Activated CD4-positive, alpha-beta memory T cell treated with anti-CD3 and anti-CD28 coated beads, Interleukin-2, amount 10 ng/mL, durations not matched to agents 7 days and 5 days (primary cell): ENCODE measurements around the gene CNTN4. TPM values are rescaled to one million over a fixed set of nuclear protein-coding genes. Genes with fewer than 3 reads are reported as not detected.

ENCODE experiments used
- CTCF ChIA-PET: fragments of 350-600 bp; sonication (Branson Sonifier 250); formaldehyde crosslinking; loops from one replicate; lab custom pipeline; 2021; ENCODE audit warnings: antibody characterized with exemption, inconsistent platforms; lab: Charles Lee
- POLR2A ChIA-PET: fragments of 350-600 bp; sonication (Branson Sonifier 250); formaldehyde crosslinking; loops from one replicate; lab custom pipeline; 2021; ENCODE audit warnings: antibody characterized with exemption; lab: Charles Lee
- DNase-seq: peaks from one replicate; pipeline ENCODE4 v3.0.0-alpha.2; 2020
- H3K27ac Mint-ChIP-seq: one replicate; pipeline ENCODE4 v1.8.0; 2021; ENCODE audit warnings: mild to moderate bottlenecking, mixed read lengths
- H3K27me3 Mint-ChIP-seq: one replicate; pipeline ENCODE4 v1.8.0; 2021; ENCODE audit warnings: mixed read lengths
- H3K36me3 Mint-ChIP-seq: one replicate; pipeline ENCODE4 v1.8.0; 2021; ENCODE audit warnings: low read depth, mixed read lengths
- H3K4me1 Mint-ChIP-seq: one replicate; pipeline ENCODE4 v1.8.0; 2021; ENCODE audit warnings: mixed read lengths
- H3K4me3 Mint-ChIP-seq: one replicate; pipeline ENCODE4 v1.8.0; 2021; ENCODE audit warnings: mild to moderate bottlenecking, mixed read lengths
- H3K9me3 Mint-ChIP-seq: one replicate; pipeline ENCODE4 v1.8.0; 2021; ENCODE audit warnings: mixed read lengths
- total RNA-seq, 2 experiments: library from RNA; stranded (reverse); gene quantifications; one replicate each; pipeline ENCODE4 v1.2.3, GENCODE V29; 2021

The CNTN4 gene
- total RNA-seq, 2 experiments from 2014 or later = not detected

GRCh38 chr3:2106438-2106837, 7.8 kb downstream of the CNTN4 start:
- Mint-ChIP-seq H3K4me1 (no peaks in the 10 kb centered on the region), H3K27me3 (peaks cover 5% of the 10 kb centered on the region), H3K9me3 (peaks cover 11% of the 10 kb centered on the region), H3K27ac (no peak overlapping the region), H3K4me3 (no peak overlapping the region), H3K36me3 (no peaks in the 10 kb centered on the region)
- no peak for DNase-seq
- ChIA-PET POLR2A (no interaction called here), CTCF (no interaction called here)

- H3K27me3 Mint-ChIP-seq = no peaks in the 10 kb centered on the region
- no peaks in the 10 kb centered on the region for H3K4me1 Mint-ChIP-seq
- H3K27ac Mint-ChIP-seq = no peak overlapping the region
- H3K9me3 Mint-ChIP-seq = peaks cover 11% of the 10 kb centered on the region
- ChIA-PET POLR2A (no interaction called here), CTCF (no interaction called here)
- H3K4me3 Mint-ChIP-seq = no peak overlapping the region
- no peak for DNase-seq
- H3K36me3 Mint-ChIP-seq = no peaks in the 10 kb centered on the region
Measured at GRCh38 chr3:2110597-2111117, 12.0 kb downstream of the CNTN4 start.

DNA sequence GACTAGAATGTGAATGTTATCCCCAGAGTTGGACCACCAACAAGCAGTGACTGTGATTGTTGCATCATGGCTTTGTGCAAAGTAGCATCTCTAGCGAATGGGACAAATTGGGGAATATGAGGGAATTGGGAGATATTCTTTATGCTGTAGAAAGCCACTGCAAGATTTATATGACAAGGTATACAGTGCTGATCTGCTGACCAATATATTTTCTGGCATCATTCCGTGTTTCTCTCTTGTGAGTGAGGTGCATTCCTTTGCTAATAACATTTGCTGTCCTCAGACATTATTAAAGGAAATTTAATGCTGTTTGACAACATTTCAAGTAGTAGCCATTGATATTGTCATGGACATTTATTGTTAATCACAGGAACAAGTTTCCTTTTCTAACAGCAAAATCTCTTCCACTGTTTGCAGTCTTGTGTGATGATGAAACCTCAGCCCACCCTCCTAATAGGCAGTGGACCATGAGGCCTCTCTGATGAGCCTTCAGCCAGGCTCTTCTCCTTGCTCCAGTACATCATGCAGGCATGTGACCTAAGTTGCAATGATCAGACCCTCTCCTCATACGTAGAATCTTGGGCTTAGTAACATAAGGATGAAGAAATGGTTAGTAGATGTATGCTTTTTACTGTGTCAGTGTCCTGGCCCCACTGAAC, 16.1 kb downstream of the CNTN4 start:
- ChIA-PET POLR2A (no interaction called here), CTCF (no interaction called here)
- no peaks in the 10 kb centered on the region for H3K36me3 Mint-ChIP-seq
- no peaks in the 10 kb centered on the region for H3K4me1 Mint-ChIP-seq
- no peak overlapping the region for H3K4me3 Mint-ChIP-seq
- H3K27ac Mint-ChIP-seq = no peak overlapping the region
- no peak for DNase-seq
- no peaks in the 10 kb centered on the region for H3K27me3 Mint-ChIP-seq
- no peaks in the 10 kb centered on the region for H3K9me3 Mint-ChIP-seq

DNA sequence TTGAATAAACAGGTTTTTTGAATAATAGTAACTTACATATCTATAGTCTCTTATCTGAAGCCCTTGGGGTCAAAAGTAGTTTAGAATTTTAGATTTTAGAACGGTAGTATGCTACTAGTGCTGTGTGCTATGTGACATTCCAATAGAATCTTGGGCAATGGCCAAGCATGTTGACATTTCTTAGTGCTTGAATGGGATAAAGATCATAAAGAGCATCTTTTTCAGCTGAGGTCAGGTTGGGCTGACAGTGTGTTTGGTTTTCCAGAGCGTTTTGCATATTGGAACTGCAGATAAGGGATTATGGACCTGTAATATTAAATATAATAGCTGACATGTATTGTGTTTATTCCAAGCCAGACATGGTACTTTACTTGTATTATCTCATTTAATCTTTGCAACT, 32.1 kb downstream of the CNTN4 start:
- Mint-ChIP-seq H3K27me3 (no peaks in the 10 kb centered on the region), H3K4me3 (no peak overlapping the region), H3K4me1 (no peaks in the 10 kb centered on the region), H3K36me3 (no peaks in the 10 kb centered on the region), H3K9me3 (no peaks in the 10 kb centered on the region), H3K27ac (no peak overlapping the region)
- POLR2A ChIA-PET = no interaction called here
- DNase-seq = no peak
- CTCF ChIA-PET = no interaction called here

DNA sequence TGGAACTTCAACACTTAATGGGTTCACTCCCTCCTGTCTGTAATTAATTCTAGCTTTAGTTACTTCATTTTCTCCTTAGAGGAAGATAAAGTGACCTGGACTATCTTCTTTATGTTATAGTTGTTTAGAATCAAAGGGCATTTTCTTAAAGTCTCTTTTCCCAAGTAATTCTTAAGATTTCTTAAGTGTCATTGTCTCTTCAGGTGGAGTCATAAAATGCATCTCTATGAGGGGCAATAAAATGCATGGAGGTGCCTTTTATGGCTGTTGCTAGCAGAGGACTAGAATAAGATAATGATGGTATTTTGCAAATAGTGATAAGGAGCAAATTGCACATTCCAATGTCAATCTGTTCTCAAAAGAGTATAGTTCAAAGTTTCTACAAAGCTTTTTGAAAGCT, 34.5 kb downstream of the CNTN4 start:
- no peak for DNase-seq
- H3K27me3 Mint-ChIP-seq = no peaks in the 10 kb centered on the region
- no peak overlapping the region for H3K4me3 Mint-ChIP-seq
- POLR2A ChIA-PET = no interaction called here
- H3K27ac Mint-ChIP-seq = no peak overlapping the region
- no peaks in the 10 kb centered on the region for H3K9me3 Mint-ChIP-seq
- CTCF ChIA-PET = no interaction called here
- no peaks in the 10 kb centered on the region for H3K4me1 Mint-ChIP-seq
- H3K36me3 Mint-ChIP-seq = no peaks in the 10 kb centered on the region

GRCh38 chr3:2137651-2138050, 39.0 kb downstream of the CNTN4 start:
- CTCF ChIA-PET = no interaction called here
- no peaks in the 10 kb centered on the region for H3K27me3 Mint-ChIP-seq

DNA sequence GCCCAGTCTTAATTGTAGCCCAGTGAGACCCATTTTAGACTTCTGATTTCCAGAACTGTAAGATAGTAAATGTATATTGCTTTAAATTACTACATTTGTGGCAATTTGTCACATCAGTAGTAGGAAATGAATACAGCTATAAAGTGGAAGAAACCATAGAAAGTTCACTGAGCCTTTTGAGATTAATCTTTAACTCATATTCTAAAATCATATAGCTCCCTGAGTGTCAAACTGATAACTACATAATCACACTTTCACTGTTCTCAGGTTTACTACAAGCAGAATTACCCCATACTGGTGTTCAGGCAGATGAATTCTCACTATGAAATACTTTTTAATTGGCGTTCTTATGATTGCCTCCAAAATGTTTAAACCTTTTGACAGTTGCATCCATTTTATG, 42.8 kb downstream of the CNTN4 start:
- Mint-ChIP-seq H3K4me3 (no peak overlapping the region), H3K9me3 (no peaks in the 10 kb centered on the region), H3K27me3 (no peaks in the 10 kb centered on the region), H3K4me1 (no peaks in the 10 kb centered on the region), H3K27ac (no peak overlapping the region), H3K36me3 (no peaks in the 10 kb centered on the region)
- no peak for DNase-seq
- ChIA-PET POLR2A (no interaction called here), CTCF (no interaction called here)

More at GRCh38 chr3:2137651-2138050, 39.0 kb downstream of the CNTN4 start:
- H3K9me3 Mint-ChIP-seq = no peaks in the 10 kb centered on the region
- no peak for DNase-seq
- H3K4me3 Mint-ChIP-seq = no peak overlapping the region
- H3K4me1 Mint-ChIP-seq = no peaks in the 10 kb centered on the region
- POLR2A ChIA-PET = no interaction called here
- no peaks in the 10 kb centered on the region for H3K36me3 Mint-ChIP-seq
- no peak overlapping the region for H3K27ac Mint-ChIP-seq

GRCh38 chr3:2148561-2149340, 50.1 kb downstream of the CNTN4 start:
- no peak for DNase-seq
- Mint-ChIP-seq H3K36me3 (no peaks in the 10 kb centered on the region), H3K4me1 (no peaks in the 10 kb centered on the region), H3K9me3 (no peaks in the 10 kb centered on the region), H3K27ac (no peak overlapping the region), H3K4me3 (no peak overlapping the region), H3K27me3 (no peaks in the 10 kb centered on the region)
- CTCF ChIA-PET = interaction anchor here (0.6 kb wide), 1 partner anchor 625 kb away, joined by 3 read pairs; no protein-coding TSS in a partner anchor
- POLR2A ChIA-PET = no interaction called here

DNA sequence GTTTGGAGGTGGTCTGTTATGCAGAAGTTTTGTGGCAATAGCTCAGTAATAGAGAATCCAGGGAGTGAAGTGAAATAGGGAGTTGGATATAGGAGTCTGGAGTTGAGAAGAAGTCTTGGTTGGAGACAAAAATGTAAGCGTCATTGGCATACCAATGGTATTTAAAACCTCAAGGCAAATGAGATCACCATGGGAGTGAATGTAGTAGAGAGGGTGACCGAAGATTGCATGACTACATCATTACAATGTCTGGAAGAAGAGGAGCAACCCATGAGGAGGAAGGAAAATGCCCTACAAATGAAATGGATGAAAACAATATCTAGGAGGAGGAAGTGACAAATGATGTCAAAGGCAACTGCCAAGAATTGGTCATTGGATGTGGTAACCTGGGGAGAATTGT, 54.4 kb downstream of the CNTN4 start:
- DNase-seq = no peak
- no peaks in the 10 kb centered on the region for H3K27me3 Mint-ChIP-seq
- CTCF ChIA-PET = no interaction called here
- H3K4me3 Mint-ChIP-seq = no peak overlapping the region
- H3K4me1 Mint-ChIP-seq = no peaks in the 10 kb centered on the region
- no peaks in the 10 kb centered on the region for H3K36me3 Mint-ChIP-seq
- POLR2A ChIA-PET = no interaction called here
- no peak overlapping the region for H3K27ac Mint-ChIP-seq
- H3K9me3 Mint-ChIP-seq = no peaks in the 10 kb centered on the region

- POLR2A ChIA-PET = no interaction called here
- Mint-ChIP-seq H3K27me3 (no peaks in the 10 kb centered on the region), H3K27ac (no peak overlapping the region), H3K4me3 (no peak overlapping the region), H3K9me3 (no peaks in the 10 kb centered on the region), H3K36me3 (no peaks in the 10 kb centered on the region), H3K4me1 (no peaks in the 10 kb centered on the region)
- no peak for DNase-seq
- CTCF ChIA-PET = no interaction called here
Measured at GRCh38 chr3:2153547-2153946, 54.9 kb downstream of the CNTN4 start.

GRCh38 chr3:2154621-2155020, 56.0 kb downstream of the CNTN4 start:
- H3K9me3 Mint-ChIP-seq = no peaks in the 10 kb centered on the region
- H3K27ac Mint-ChIP-seq = no peak overlapping the region
- DNase-seq = no peak
- ChIA-PET CTCF (no interaction called here), POLR2A (no interaction called here)
- H3K4me3 Mint-ChIP-seq = no peak overlapping the region
- H3K27me3 Mint-ChIP-seq = no peaks in the 10 kb centered on the region
- H3K4me1 Mint-ChIP-seq = no peaks in the 10 kb centered on the region
- no peaks in the 10 kb centered on the region for H3K36me3 Mint-ChIP-seq

- Mint-ChIP-seq H3K9me3 (no peaks in the 10 kb centered on the region), H3K4me1 (no peaks in the 10 kb centered on the region), H3K36me3 (no peaks in the 10 kb centered on the region), H3K27ac (no peak overlapping the region), H3K27me3 (no peaks in the 10 kb centered on the region), H3K4me3 (no peak overlapping the region)
- DNase-seq = peak; percentile 16
- CTCF ChIA-PET = no interaction called here
- POLR2A ChIA-PET = no interaction called here
Measured at GRCh38 chr3:2156244-2156847, 57.7 kb downstream of the CNTN4 start.

DNA sequence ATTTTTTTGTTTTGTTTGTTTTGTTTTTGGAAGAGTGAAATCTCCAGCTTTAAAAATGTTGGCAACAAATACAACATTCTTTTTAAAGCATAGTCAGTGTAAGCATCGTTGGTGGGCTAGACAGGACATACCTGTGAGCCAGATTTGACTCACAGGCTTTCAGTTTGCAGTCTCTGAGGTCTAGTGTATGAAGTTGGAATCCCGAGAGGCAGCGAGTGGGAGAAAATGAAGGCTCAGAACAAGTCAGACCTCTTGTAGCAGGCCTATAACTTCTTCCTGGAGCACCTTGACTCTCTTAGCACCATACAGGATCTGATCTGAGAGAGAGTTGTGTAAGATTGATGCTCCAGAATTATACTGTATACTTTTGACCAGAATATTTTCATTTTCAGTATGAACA, 60.2 kb downstream of the CNTN4 start:
- H3K9me3 Mint-ChIP-seq = no peaks in the 10 kb centered on the region
- H3K4me3 Mint-ChIP-seq = no peak overlapping the region
- ChIA-PET POLR2A (no interaction called here), CTCF (no interaction called here)
- no peaks in the 10 kb centered on the region for H3K36me3 Mint-ChIP-seq
- no peaks in the 10 kb centered on the region for H3K27me3 Mint-ChIP-seq
- no peak for DNase-seq
- no peak overlapping the region for H3K27ac Mint-ChIP-seq
- H3K4me1 Mint-ChIP-seq = no peaks in the 10 kb centered on the region
